Smooth muscle cell (in vitro differentiated cells): ENCODE results near the gene TUBGCP2. TPM values are rescaled to one million over a fixed set of nuclear protein-coding genes. Genes with fewer than 3 reads are reported as not detected.

Experiments used
- DNase-seq: peaks from one replicate; lab custom pipeline; 2025; ENCODE audit not compliant: unreplicated experiment; lab: John Stamatoyannopoulos, UW
- H2AFZ ChIP-seq: fragments of 200-600 bp; sonication (generic); 2 replicates; pipeline ENCODE4 v1.6.0; 2016; ENCODE audit warnings: antibody characterized with exemption, low read depth, mild to moderate bottlenecking
- H3F3A ChIP-seq: fragments of 200-600 bp; sonication (generic); 2 replicates; pipeline ENCODE4 v1.6.0; 2017; ENCODE audit warnings: antibody characterized with exemption, low read depth
- H3K27ac ChIP-seq: fragments of 200-600 bp; sonication (generic); 2 replicates; pipeline ENCODE4 v1.5.1; 2016; ENCODE audit warnings: low read depth, mild to moderate bottlenecking
- H3K27me3 ChIP-seq: fragments of 200-600 bp; sonication (generic); 2 replicates; pipeline ENCODE4 v1.6.1; 2016; ENCODE audit warnings: low read depth, mild to moderate bottlenecking
- H3K36me3 ChIP-seq: fragments of 200-600 bp; sonication (generic); 2 replicates; pipeline ENCODE4 v1.5.1; 2016; ENCODE audit warnings: low read depth
- H3K4me1 ChIP-seq: fragments of 200-600 bp; sonication (generic); 2 replicates; pipeline ENCODE4 v1.5.1; 2016; ENCODE audit warnings: low read depth
- H3K4me2 ChIP-seq: fragments of 200-600 bp; sonication (generic); 2 replicates; pipeline ENCODE4 v1.6.0; 2016; ENCODE audit warnings: mild to moderate bottlenecking
- H3K4me3 ChIP-seq: fragments of 200-600 bp; sonication (generic); 2 replicates; pipeline ENCODE4 v1.5.1; 2016; ENCODE audit warnings: mild to moderate bottlenecking
- H3K79me2 ChIP-seq: fragments of 200-600 bp; sonication (generic); 2 replicates; pipeline ENCODE4 v1.6.0; 2016; ENCODE audit warnings: low read depth, mild to moderate bottlenecking
- H3K9ac ChIP-seq: fragments of 200-600 bp; sonication (generic); 2 replicates; pipeline ENCODE4 v1.6.0; 2016; ENCODE audit warnings: low read depth
- H3K9me3 ChIP-seq: fragments of 200-600 bp; sonication (generic); replicated peaks from 2 replicates; pipeline ENCODE4 v1.5.1; 2016; ENCODE audit warnings: low read depth
- H4K20me1 ChIP-seq: fragments of 200-600 bp; sonication (generic); 2 replicates; pipeline ENCODE4 v1.6.0; 2016; ENCODE audit warnings: low read depth
- CTCF ChIP-seq: fragments of 200-600 bp; sonication (generic); IDR thresholded peaks from 2 replicates; pipeline ENCODE4 v1.5.1; 2017; ENCODE audit warnings: borderline replicate concordance, mild to moderate bottlenecking, antibody characterized with exemption; ENCODE audit not compliant: insufficient read depth, poor library complexity, severe bottlenecking
- whole genome bisulfite sequencing: methylation state at CpG from one replicate; pipeline ENCODE4 v1.1.7; 2016; ENCODE audit warnings: low lambda C conversion rate; 5-methylcytosine and 5-hydroxymethylcytosine counted together
- polyA plus RNA-seq: library from polyadenylated mRNA; unstranded; fragments of >200 nt; fragmentation: Nextera tagmentation; extraction: Ambion mirVana; gene quantifications from 2 replicates; pipeline ENCODE4 v1.2.1, GENCODE V29; 2016
- total RNA-seq: library from RNA; depleted of rRNA; stranded (reverse); fragments of >200 nt; gene quantifications from 2 replicates; pipeline ENCODE4 v1.2.3, GENCODE V29; 2014

Gene TUBGCP2
- total and polyA plus RNA-seq, 2 experiments from 2014 or later = 39.5 to 40.5 TPM

DNA sequence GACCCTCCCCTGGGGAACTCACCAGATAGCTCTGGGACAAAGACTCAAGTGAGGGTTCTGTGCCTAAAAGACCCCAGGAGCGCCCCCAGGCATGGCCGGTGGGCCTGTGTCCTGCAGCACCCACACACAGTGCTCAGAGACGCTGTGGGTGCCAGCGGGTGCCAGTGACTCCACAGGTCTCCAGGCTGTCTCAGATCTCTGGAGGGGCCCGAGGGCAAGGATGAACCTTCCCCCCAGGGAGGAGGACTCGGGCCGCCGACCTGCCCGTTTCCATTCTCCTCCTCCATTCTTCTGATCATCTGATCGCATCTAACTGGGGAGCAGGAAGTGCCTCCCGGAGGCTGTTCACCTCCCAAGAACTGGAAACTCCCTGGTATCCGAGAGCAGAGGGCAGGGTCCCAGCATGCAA lies 33.0 kb downstream of the TUBGCP2 start:
- Histone ChIP-seq H3K27me3 (peaks cover 23% of the 10 kb centered on the region), H3K4me1 (peaks cover 12% of the 10 kb centered on the region), H3K36me3 (no peaks in the 10 kb centered on the region), H3K4me3 (no peak overlapping the region), H2AFZ (no peak overlapping the region), H4K20me1 (peaks cover 14% of the 10 kb centered on the region), H3K9ac (no peak overlapping the region), H3K9me3 (no peaks in the 10 kb centered on the region), H3K79me2 (no peaks in the 10 kb centered on the region), H3K4me2 (no peak overlapping the region), H3F3A (peaks cover 4% of the 10 kb centered on the region), H3K27ac (no peak overlapping the region)
- no peak for DNase-seq
- no peak for TF ChIP-seq CTCF
- 64% methylated on average over 12 of the region's 12 CpGs for WGBS

- H3K36me3 ChIP-seq = no peaks in the 10 kb centered on the region
- TF ChIP-seq CTCF = no peak
- no peak for DNase-seq
- no peaks in the 10 kb centered on the region for H3K79me2 ChIP-seq
- no peaks in the 10 kb centered on the region for H3K9me3 ChIP-seq
- peaks cover 14% of the 10 kb centered on the region for H4K20me1 ChIP-seq
- no peak overlapping the region for H3K9ac ChIP-seq
- WGBS = 77% methylated on average over 26 of the region's 26 CpGs
- no peak overlapping the region for H3K4me2 ChIP-seq
- H3F3A ChIP-seq = peaks cover 4% of the 10 kb centered on the region
- no peak overlapping the region for H3K4me3 ChIP-seq
- peaks cover 12% of the 10 kb centered on the region for H3K4me1 ChIP-seq
- no peak overlapping the region for H3K27ac ChIP-seq
- peaks cover 23% of the 10 kb centered on the region for H3K27me3 ChIP-seq
- no peak overlapping the region for H2AFZ ChIP-seq
These were observed 33.7 kb downstream of the TUBGCP2 start for GRCh38 chr10:133274751-133275683.

DNA sequence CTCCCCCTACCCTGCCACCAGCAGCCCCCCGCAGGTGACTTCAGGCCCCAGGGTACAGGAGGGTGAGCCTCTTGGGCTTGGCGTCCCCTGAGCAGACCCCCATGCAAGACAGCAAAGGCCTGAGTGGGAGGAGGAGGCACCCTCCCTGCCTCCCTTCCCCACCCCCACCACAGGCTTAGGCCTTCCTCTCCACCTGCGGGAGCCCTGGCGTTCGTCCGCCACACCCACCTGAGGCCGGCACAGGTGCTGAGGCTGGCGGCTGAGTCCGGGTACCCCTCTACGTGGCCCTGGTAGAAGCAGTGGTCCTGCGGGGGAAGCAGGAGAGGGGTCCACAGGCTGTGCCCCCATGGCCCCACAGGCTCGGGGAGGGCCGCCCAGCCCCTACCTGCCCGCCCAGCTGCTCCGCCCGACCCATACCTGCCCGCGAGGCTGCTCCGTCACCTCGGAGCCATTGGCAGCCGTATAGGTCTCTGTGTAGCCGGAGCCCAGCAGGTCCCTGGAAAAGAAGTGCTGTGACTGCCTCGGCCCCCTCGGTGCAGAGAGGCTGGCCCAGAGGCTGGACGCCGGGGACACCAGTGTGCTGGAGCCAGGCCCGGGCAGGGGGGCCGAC lies 35.0 kb downstream of the TUBGCP2 start:
- WGBS = 92% methylated on average over 19 of the region's 28 CpGs
- Histone ChIP-seq H3K27ac (no peak overlapping the region), H3K4me1 (peaks cover 12% of the 10 kb centered on the region), H3K4me3 (no peak overlapping the region), H2AFZ (no peak overlapping the region), H3K9me3 (no peaks in the 10 kb centered on the region), H3K4me2 (no peak overlapping the region), H3K9ac (no peak overlapping the region), H3F3A (peaks cover 4% of the 10 kb centered on the region), H3K79me2 (no peaks in the 10 kb centered on the region), H3K27me3 (peaks cover 23% of the 10 kb centered on the region), H4K20me1 (peaks cover 14% of the 10 kb centered on the region), H3K36me3 (no peaks in the 10 kb centered on the region)
- DNase-seq = no peak
- no peak for TF ChIP-seq CTCF
